ENCODE data around the gene XPNPEP2.

XPNPEP2 gene

DNA sequence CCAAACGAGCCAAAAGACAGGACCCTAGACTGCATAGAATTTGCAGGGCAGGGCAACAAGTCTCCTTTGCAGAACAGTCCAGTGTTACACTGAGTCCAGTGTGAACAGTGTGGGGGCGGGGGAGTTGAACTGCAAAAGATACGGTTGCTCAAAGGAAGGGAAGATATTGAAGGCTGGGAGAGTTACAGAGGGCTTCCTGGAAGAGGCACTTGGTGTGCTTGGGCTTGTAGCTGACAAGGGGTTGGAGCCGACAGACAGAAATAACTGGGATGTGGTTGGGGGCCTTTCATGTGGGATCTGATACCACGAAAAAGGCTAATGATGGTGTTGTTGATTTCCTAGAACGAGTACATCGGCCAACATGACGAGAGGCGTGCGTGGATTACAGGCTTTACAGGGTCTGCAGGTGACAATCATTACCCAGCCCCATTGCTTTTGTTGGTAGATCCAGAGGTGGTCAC lies 6.1 kb downstream of the XPNPEP2 start:
- no peak for DNase-seq (ENCODE audit: low read depth)
- H3K4me3 ChIP-seq (ENCODE audit: control insufficient read depth, low read depth, low read length) = no peak overlapping the region
- TF ChIP-seq, protein P1, sequence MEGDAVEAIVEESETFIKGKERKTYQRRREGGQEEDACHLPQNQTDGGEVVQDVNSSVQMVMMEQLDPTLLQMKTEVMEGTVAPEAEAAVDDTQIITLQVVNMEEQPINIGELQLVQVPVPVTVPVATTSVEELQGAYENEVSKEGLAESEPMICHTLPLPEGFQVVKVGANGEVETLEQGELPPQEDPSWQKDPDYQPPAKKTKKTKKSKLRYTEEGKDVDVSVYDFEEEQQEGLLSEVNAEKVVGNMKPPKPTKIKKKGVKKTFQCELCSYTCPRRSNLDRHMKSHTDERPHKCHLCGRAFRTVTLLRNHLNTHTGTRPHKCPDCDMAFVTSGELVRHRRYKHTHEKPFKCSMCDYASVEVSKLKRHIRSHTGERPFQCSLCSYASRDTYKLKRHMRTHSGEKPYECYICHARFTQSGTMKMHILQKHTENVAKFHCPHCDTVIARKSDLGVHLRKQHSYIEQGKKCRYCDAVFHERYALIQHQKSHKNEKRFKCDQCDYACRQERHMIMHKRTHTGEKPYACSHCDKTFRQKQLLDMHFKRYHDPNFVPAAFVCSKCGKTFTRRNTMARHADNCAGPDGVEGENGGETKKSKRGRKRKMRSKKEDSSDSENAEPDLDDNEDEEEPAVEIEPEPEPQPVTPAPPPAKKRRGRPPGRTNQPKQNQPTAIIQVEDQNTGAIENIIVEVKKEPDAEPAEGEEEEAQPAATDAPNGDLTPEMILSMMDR (conservative IDR thresholded peaks at IDR 0.05; ENCODE audit: control insufficient read depth, insufficient read depth, low read depth, low read length) = no peak

DNA sequence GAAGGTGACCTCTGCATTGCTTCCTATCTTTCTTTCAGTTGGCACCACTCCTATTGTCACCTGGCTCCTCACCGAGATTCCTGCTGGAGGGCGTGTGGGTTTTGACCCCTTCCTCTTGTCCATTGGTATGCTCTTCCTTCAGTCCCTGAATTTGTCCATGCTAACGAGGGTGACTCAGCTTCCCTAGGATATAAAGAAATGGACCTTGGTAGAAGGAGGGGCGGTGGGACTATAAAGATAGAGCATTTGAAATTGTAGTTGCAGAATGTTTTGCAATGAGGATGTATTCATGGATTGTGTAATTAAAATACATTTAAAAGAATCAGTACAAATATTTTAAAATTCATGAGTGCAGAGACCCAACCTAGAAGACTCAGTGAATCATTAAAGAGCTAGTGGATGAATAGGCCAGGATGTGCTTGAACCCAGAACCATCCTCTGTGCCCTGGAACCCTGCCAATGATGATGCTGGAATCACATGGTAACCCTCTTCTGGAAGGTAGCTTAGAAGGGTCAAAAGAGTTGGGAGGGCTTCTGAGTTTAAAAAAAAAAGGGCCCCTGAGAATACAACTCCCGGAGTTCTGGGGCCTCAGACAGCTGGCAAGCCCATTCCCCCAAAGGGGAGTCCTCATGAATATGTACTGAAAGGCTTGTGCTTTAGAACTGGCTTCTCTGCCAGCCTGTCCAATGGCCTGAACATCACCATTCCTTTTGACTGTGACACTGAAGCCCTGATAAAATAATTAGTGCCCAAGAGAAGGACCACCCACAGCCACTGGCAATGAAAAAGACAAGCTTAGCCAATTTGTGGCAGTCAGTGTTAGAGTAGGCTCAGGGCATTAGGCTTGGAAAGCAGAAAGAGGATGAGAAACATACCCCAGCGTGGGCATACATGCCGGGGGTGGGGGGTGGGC lies 8.0 kb downstream of the XPNPEP2 start:
- TF ChIP-seq, protein P1 (conservative IDR thresholded peaks at IDR 0.05; ENCODE audit: control insufficient read depth, insufficient read depth, low read depth, low read length) = no peak

GRCh38 chrX:129747533-129747932 lies 8.8 kb downstream of the XPNPEP2 start:
- TF ChIP-seq, protein P1 (conservative IDR thresholded peaks at IDR 0.05; ENCODE audit: control insufficient read depth, insufficient read depth, low read depth, low read length) = no peak

More for the DNA sequence above, 8.0 kb downstream of the XPNPEP2 start:
- H3K4me3 ChIP-seq (ENCODE audit: control insufficient read depth, low read depth, low read length) = no peak overlapping the region
- peak; percentile 37 for DNase-seq (ENCODE audit: low read depth)

DNA sequence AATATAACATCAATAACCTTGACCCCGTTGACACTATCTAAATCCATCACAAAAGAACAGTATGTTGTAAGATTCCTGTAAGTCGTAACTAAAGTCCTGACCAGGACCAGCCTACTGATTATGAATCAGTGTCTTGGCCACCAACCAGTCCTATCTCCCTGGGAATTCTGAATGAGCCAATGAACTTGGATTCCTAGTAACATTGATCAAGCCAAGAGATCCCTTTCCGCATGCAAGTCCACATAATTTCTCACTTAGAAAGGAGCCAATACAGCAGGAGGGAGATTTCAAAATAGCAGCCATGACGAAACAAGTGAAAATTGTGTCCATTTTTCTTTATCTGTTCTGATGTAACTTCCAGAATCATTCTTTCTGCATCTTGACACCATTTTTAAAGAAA lies 9.5 kb downstream of the XPNPEP2 start:
- no peak overlapping the region for H3K4me3 ChIP-seq (ENCODE audit: control insufficient read depth, low read depth, low read length)
- peak; percentile 97 for DNase-seq (ENCODE audit: low read depth)
- TF ChIP-seq, protein P1 (conservative IDR thresholded peaks at IDR 0.05; ENCODE audit: control insufficient read depth, insufficient read depth, low read depth, low read length) = no peak

More at GRCh38 chrX:129747533-129747932, 8.8 kb downstream of the XPNPEP2 start:
- no peak for DNase-seq (ENCODE audit: low read depth)
- H3K4me3 ChIP-seq (ENCODE audit: control insufficient read depth, low read depth, low read length) = no peak overlapping the region

DNA sequence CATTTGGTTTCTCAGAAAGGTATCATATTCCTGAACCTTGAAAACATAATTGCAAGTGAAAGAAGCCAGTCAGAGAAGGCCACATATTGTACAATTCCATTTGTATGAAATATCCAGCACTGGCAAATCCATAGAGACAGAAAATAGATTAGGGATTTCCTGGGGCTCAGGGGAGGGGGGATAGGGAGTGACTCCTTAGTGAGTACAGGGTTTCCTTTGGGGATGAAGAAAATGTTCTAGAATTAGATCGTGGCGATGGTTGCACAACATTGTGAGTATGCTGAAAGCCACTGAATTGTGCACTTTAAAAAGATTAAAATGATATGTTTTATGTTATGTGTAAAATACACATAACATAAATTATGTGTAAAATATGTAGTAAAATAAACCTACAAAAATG lies 10.3 kb downstream of the XPNPEP2 start:
- DNase-seq (ENCODE audit: low read depth) = peak; percentile 69
- TF ChIP-seq, protein P1 (conservative IDR thresholded peaks at IDR 0.05; ENCODE audit: control insufficient read depth, insufficient read depth, low read depth, low read length) = no peak
- H3K4me3 ChIP-seq (ENCODE audit: control insufficient read depth, low read depth, low read length) = no peak overlapping the region

- DNase-seq (ENCODE audit: low read depth) = peak; percentile 67
- no peak overlapping the region for H3K4me3 ChIP-seq (ENCODE audit: control insufficient read depth, low read depth, low read length)
- TF ChIP-seq, protein P1 (conservative IDR thresholded peaks at IDR 0.05; ENCODE audit: control insufficient read depth, insufficient read depth, low read depth, low read length) = no peak
Measured at GRCh38 chrX:129750971-129751370, 12.2 kb downstream of the XPNPEP2 start.

Data from fibroblast of mammary gland (primary cell).